ENCODE results near the gene KANK4.

KANK4 gene

GRCh38 chr1:62308606-62309005 is 10.6 kb downstream of the KANK4 start:
- DNase-seq (ENCODE audit: low read depth in 2 of 2): no peak
- no peak for TF ChIP-seq CTCF (IDR thresholded peaks at IDR 0.05; ENCODE audit: low read depth, low read length)
- no peak overlapping the region for H3K4me3 ChIP-seq (replicated peaks in 1 of 2; ENCODE audit: low read depth in 2 of 2, low read length in 2 of 2)

GRCh38 chr1:62307895-62308492 is 11.2 kb downstream of the KANK4 start:
- no peak for TF ChIP-seq CTCF (IDR thresholded peaks at IDR 0.05; ENCODE audit: low read depth, low read length)
- no peak for DNase-seq (ENCODE audit: low read depth in 2 of 2)
- no peak overlapping the region for H3K4me3 ChIP-seq (replicated peaks in 1 of 2; ENCODE audit: low read depth in 2 of 2, low read length in 2 of 2)

GRCh38 chr1:62307446-62307845 is 11.8 kb downstream of the KANK4 start:
- TF ChIP-seq CTCF (IDR thresholded peaks at IDR 0.05; ENCODE audit: low read depth, low read length): no peak
- DNase-seq (ENCODE audit: low read depth in 2 of 2): no peak
- H3K4me3 ChIP-seq (replicated peaks in 1 of 2; ENCODE audit: low read depth in 2 of 2, low read length in 2 of 2): no peak overlapping the region

GRCh38 chr1:62306065-62306464 is 13.2 kb downstream of the KANK4 start:
- no peak for TF ChIP-seq CTCF (IDR thresholded peaks at IDR 0.05; ENCODE audit: low read depth, low read length)
- H3K4me3 ChIP-seq (replicated peaks in 1 of 2; ENCODE audit: low read depth in 2 of 2, low read length in 2 of 2): no peak overlapping the region
- DNase-seq (ENCODE audit: low read depth in 2 of 2): no peak

GRCh38 chr1:62304975-62305374 is 14.3 kb downstream of the KANK4 start:
- DNase-seq (ENCODE audit: low read depth in 2 of 2): no peak
- no peak for TF ChIP-seq CTCF (IDR thresholded peaks at IDR 0.05; ENCODE audit: low read depth, low read length)
- H3K4me3 ChIP-seq (replicated peaks in 1 of 2; ENCODE audit: low read depth in 2 of 2, low read length in 2 of 2): no peak overlapping the region

GRCh38 chr1:62304515-62304914 is 14.7 kb downstream of the KANK4 start:
- DNase-seq (ENCODE audit: low read depth in 2 of 2): no peak
- TF ChIP-seq CTCF (IDR thresholded peaks at IDR 0.05; ENCODE audit: low read depth, low read length): no peak
- no peak overlapping the region for H3K4me3 ChIP-seq (replicated peaks in 1 of 2; ENCODE audit: low read depth in 2 of 2, low read length in 2 of 2)

Data from cardiac fibroblast (primary cell).